Keratinocyte (primary cell): Measurements from ENCODE around the gene RNF169.

Experiments used
- CTCF ChIP-seq, 3 experiments: IDR thresholded peaks in 1 of 3; conservative IDR thresholded peaks in 1 of 3; optimal IDR thresholded peaks in 1 of 3; 2 replicates in 2 of 3; 3 replicates in 1 of 3; pipeline versions ENCODE3 to v1.5.1; 2011; ENCODE audit warnings: low read length in 3 of 3, mild to moderate bottlenecking in 3 of 3, moderate library complexity in 2 of 3, control low read depth in 1 of 3, inconsistent platforms in 1 of 3; ENCODE audit not compliant: insufficient read depth in 2 of 3; ENCODE audit errors: extremely low read depth in 1 of 3
- EZH2 ChIP-seq: IDR thresholded peaks from one replicate; pipeline ENCODE4 v1.6.1; 2012; ENCODE audit warnings: inconsistent platforms, mild to moderate bottlenecking, low read length, moderate library complexity

GRCh38 chr11:74819400-74819799 is 70.8 kb downstream of the RNF169 start:
- no peak for TF ChIP-seq CTCF (optimal IDR thresholded peaks at IDR 0.05 in 1 of 3, IDR thresholded peaks at IDR 0.05 in 1 of 3, conservative IDR thresholded peaks at IDR 0.05 in 1 of 3; ENCODE audit: extremely low read depth in 1 of 3, insufficient read depth in 2 of 3, low read length in 3 of 3)
- no peak for TF ChIP-seq EZH2
